HG03558 (cell line): Measurements from ENCODE around the gene SLC25A1.

Experiments used
- ATAC-seq: cut with Tn5 transposase; IDR thresholded peaks from one replicate; pipeline ENCODE4 v1.9.1; 2021; ENCODE audit warnings: moderate number of reproducible peaks; ENCODE audit not compliant: unreplicated experiment; ENCODE audit errors: extremely low read depth

Gene SLC25A1

DNA sequence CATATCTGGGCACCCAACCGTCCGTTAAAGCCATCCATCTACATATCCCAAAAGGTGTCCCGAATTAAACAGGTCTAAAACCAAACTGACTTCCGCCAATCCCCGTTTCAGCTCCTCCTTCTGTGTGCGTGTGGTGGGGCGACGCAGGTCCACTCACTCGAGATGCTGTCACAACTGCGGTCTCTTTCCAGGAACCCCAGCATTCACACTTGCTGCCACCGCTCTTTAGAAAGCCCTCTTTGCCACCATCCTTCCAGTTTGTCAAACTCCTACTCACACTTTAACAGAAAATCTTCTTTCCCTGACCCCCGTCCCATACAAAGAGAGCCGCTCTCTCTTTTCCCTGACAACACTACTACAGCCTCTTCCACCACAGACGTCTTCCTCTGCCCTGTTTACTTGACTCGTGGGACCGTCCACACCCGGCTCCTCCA lies 34.6 kb downstream of the SLC25A1 start:
- ATAC-seq, result no peak

DNA sequence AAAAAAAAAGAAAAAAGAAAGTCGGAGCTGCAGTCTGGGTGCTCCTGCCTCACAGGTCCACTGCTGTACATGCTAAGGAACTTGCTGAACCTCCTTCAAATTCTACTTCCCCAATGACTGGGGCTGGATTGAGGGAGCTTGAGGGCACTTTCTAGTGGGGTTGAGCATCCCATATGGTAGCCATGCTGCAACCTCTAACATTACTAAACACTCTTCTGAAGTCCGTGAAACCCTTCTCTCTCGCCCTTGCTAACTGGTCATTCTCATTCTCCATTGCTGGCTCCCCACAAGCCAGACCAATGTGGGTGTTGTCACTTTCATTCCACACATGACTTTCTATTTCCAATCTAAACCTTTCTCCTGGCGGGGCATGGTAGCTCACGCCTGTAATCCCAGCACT lies 35.3 kb downstream of the SLC25A1 start:
- ATAC-seq, result no peak

GRCh38 chr22:19142394-19142793 lies 36.1 kb downstream of the SLC25A1 start:
- no peak for ATAC-seq

GRCh38 chr22:19139974-19140373 lies 38.6 kb downstream of the SLC25A1 start:
- no peak for ATAC-seq

GRCh38 chr22:19139001-19139356 lies 39.6 kb downstream of the SLC25A1 start:
- ATAC-seq, result no peak

- ATAC-seq, result no peak
Observed at GRCh38 chr22:19138217-19139000, 40.1 kb downstream of the SLC25A1 start.

DNA sequence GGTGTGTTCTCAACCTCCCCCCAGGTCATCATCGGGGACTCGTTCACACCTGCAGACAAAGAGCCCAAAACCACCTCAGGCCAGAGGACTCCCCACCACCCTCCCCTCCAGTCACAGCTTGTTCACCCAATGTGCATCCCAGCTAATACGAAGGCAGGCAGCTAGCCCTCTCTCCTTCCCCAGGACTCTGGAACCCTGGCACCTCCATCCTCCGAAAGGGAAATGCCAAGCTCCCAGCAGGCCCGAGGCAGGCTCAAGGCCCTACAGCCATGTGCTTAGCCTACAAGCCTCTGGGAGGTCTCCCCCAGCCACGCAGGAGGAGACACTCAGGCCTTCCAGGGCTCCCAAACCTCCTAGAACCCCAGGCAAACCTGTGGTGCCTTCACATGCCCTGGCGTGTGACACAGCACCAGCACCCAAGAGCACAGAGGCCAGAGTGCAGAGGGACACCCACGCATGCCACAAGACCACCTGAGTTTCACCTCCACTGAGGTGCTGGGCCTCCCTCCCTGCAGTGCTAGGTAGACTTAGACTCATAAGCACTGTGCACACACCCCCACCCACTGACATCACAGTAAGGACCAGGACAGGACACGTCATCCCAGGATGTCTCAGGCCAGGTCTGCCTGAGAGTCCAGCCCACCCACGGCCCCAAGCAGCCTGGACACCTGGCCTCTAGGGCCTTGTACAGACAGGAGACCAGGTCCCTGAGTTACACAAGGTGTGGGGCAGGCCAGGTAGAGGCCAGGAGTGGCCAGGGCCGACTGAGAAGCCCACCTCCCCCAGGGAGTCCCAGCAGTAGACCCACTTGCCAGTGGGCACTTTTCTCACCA lies 40.9 kb downstream of the SLC25A1 start:
- ATAC-seq, result no peak

DNA sequence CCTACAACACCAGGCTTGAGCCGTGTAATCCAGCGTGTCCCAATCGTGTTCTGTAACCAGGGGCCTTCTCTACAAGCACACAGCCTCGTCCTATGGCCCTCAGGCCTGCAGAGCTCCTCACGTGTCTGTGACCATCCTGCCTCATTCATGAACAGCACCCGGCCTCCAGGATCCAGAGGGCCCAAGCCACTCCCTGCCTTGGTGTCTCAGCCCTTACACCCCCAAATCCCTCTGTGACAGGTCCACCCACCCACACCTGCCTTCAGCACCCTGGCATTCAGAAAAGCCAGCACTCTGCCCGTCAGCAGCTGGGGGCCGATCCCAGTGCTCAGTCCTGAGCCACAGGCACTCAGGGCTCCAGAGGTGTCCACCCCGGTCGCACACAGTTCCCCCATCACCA lies 41.6 kb downstream of the SLC25A1 start:
- ATAC-seq, result no peak

- no peak for ATAC-seq
Observed at GRCh38 chr22:19134874-19135273, 43.7 kb downstream of the SLC25A1 start.

DNA sequence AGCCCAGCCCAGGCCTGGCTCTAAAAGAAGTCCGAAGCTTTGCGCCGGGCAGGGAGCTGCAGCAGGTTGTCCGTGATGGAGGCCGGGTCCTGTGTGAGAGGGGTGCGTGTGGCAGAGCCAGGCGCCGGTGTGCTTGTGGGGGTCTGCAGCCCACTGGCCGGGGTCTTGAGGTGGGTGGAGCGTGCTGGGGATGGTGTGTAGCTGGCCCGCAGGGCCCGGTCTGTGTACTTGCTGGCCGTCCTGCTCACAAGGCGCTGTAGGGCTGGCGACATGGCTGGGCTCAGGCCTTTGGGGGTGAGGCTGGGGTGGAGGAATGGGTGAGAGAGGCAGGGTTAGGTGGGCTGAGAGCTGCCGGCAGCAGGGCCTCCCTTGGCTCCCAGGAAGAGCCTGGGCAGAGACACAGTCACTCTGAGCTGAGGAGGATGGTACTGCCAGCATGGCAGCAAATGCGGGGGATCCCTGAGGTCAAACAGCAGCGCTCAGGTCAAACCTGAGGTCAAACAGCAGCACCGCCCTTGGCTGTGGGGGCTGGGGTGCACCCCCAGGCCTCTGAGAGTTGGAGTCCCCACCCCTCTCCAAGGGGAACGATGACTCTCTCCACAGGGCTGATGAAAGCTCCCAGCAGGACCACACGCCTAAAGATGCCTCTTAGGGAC lies 44.2 kb downstream of the SLC25A1 start:
- ATAC-seq, result no peak

DNA sequence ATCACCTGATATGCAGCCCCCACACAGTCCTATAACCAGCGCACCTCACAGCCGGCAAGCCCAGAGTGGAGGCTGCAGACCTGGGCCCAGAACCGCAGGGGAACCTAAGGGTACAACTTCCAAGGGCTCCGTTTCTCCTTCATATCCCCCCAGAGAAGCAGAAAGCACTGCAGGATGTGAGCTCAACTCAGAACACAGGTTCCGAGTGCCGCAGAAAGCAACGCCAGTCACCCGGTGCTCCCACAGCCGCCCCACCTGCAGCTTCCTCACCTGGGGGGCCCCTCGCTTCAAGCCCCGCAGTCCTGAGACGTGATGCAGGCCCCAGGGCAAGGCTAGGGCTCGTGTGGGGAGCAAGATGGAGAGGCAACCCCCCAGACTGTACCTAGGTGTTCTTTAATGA lies 45.0 kb downstream of the SLC25A1 start:
- no peak for ATAC-seq

- ATAC-seq, result no peak
Observed at GRCh38 chr22:19132693-19133400, 45.7 kb downstream of the SLC25A1 start.

- no peak for ATAC-seq
Observed at GRCh38 chr22:19132153-19132552, 46.4 kb downstream of the SLC25A1 start.

GRCh38 chr22:19131685-19132015 lies 46.9 kb downstream of the SLC25A1 start:
- no peak for ATAC-seq

GRCh38 chr22:19130959-19131684 lies 47.4 kb downstream of the SLC25A1 start, which contains the start of gene TSSK2:
TSS of gene TSSK2 (plus strand) at chr22:19131308. CDS start at chr22:19131400, 92 bp downstream.
- ATAC-seq, result no peak

GRCh38 chr22:19129871-19130270 lies 48.7 kb downstream of the SLC25A1 start:
- ATAC-seq, result no peak

DNA sequence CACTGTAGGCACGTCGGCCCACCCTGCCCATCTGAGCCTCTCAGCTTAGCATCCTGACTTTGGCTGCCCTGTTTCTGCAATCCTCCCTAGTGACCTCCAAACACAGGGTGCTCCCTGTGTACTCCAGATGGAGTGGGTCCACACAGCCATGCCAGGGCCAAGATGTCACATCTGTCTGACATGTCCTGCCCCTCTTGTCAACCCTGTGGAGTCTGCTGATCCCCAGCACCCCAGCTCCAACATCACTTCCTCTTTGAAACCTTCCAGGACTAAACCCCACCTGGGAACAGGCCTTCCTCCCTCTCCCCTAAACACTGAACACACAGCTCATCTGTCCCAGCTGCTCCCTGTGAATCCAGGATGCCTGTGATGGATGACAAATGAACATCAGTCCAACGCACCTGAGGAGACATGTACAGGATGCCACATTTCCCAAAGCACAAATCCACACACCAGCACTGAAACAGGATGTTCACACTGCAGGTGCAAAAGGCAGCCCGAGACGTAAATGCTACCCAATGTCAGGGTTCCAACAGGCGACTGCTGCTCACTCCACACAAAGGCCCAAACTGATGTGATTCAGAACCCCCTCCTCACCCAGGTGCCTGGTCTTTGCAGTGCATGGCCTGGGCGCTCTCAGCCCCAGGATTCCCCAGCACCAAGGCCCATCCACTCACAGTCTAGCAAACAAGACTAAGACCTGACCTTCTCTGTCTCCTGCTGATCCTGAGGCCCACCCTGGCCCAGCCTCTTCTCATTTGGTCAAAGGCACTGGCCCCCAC lies 49.4 kb downstream of the SLC25A1 start:
- no peak for ATAC-seq

DNA sequence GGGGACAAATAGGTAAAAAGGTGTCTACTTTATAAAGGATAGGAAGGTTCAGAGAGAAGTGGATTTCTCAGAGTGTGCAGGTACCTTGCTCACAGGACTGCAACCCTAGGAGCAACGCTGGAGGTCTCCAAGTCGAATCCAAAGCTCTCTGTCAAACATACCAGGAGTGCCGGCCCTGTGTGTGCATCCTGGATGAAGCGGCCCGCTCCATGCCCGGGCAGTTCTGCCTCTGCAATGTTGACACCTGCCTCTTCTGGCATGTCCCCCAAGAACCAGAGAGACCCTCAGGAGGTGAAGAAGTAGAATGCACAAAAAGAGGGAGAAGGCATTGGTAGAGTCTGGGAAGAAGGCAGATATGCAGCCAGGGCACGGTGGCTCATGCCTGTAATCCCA lies 50.5 kb downstream of the SLC25A1 start:
- no peak for ATAC-seq

DNA sequence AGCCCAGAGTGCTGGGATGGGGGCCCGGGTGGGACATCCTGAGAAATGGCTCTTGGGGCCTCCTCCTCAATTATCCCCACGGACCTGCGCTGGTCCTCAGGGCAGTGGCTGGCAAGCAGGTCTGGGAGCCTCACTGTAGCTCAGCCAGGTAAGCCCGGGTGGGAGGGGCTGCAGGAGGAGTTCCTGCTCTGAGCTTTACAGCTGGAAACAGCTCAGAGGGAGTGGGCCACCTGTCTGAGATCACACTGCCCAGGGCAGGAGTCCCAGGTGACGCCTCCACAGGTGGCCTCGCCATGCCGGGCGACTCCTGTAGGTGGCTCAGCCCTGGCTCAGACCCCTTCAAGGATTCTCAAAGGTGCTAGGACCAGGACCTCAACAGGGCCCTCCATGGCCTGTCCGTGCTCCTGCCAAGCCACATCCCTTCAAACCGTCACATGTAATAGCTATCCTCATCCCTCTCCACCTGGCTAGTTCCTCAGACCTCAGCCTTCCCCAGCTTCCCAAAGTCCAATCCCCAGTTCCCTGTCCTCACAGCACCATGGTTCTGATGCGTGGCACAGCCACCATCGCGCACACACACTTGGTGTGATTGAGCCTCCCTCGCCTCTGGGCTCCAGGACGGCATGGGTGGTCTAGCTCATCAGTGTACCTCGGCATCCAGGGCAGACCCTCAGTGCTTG lies 51.1 kb downstream of the SLC25A1 start:
- no peak for ATAC-seq
